Stimulated activated CD4-positive, alpha-beta T cell treated with anti-CD3 and anti-CD28 coated beads, TNF-alpha, amount 100 ng/mL, for 4 hours (primary cell): ENCODE results near the gene CHN1.

Experiments
- DNase-seq, 3 experiments: peaks; one replicate each; pipeline ENCODE4 v3.0.0-alpha.2; 2020; ENCODE audit warnings: low read depth in 3 of 3

Gene CHN1

GRCh38 chr2:174971868-174972781 is 33.1 kb downstream of the CHN1 start:
- DNase-seq = no peak

GRCh38 chr2:174970092-174970491 is 35.1 kb downstream of the CHN1 start:
- no peak for DNase-seq

GRCh38 chr2:174969091-174969734 is 36.0 kb downstream of the CHN1 start:
- DNase-seq = no peak

GRCh38 chr2:174967691-174968260 is 37.4 kb downstream of the CHN1 start:
- DNase-seq = no peak

GRCh38 chr2:174967086-174967485 is 38.1 kb downstream of the CHN1 start:
- no peak for DNase-seq

GRCh38 chr2:174965992-174966744 is 39.0 kb downstream of the CHN1 start:
- DNase-seq = no peak

GRCh38 chr2:174965551-174965950 is 39.6 kb downstream of the CHN1 start:
- no peak for DNase-seq

GRCh38 chr2:174964404-174964803 is 40.8 kb downstream of the CHN1 start:
- no peak for DNase-seq

- no peak for DNase-seq
Observed at GRCh38 chr2:174963437-174964400, 41.5 kb downstream of the CHN1 start.

- no peak for DNase-seq
Observed at GRCh38 chr2:174959787-174960186, 45.4 kb downstream of the CHN1 start.

GRCh38 chr2:174957050-174957449 is 48.1 kb downstream of the CHN1 start:
- no peak for DNase-seq

GRCh38 chr2:174952607-174953006 is 52.6 kb downstream of the CHN1 start:
- DNase-seq = no peak

- no peak for DNase-seq
Observed at GRCh38 chr2:174951745-174952144, 53.4 kb downstream of the CHN1 start.

- DNase-seq = no peak
Observed at GRCh38 chr2:174949988-174950687, 55.0 kb downstream of the CHN1 start.

GRCh38 chr2:174945601-174946260 is 59.5 kb downstream of the CHN1 start:
- no peak for DNase-seq

- no peak for DNase-seq
Observed at GRCh38 chr2:174939046-174939445, 66.1 kb downstream of the CHN1 start.

GRCh38 chr2:174931724-174932123 is 73.5 kb downstream of the CHN1 start:
- DNase-seq = no peak

GRCh38 chr2:174929786-174930185 is 75.4 kb downstream of the CHN1 start:
- DNase-seq = no peak

GRCh38 chr2:174925046-174925784 is 80.0 kb downstream of the CHN1 start:
- no peak for DNase-seq
